ENCODE measurements around the gene PCDH9.
"Not testable (repeated sequence)": the region's sequence is repeated elsewhere in the genome, so short reads cannot be mapped to it uniquely, and the experiment has no call there.

The PCDH9 gene

DNA sequence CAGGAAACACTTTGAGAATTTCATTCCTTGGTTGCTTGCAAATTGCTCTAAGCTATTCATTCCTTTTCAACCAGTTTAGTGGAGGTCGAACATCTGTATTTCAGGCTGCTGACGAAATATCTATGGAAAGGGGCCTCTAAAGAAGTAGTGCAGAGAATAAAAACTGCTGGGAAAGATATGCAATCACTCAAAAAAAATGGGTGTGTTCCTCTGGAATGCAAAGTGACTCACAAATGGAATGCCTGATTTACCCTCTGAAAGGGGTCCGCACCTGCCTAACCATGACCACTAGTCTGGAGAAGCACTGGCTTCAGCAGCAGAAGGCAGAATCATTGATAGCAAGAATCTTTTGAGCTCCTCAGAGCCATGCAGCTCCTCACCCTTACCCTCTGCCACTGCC, 129.4 kb downstream of the PCDH9 start:
- no peak for DNase-seq
- in situ Hi-C loops (cut with MboI; ENCODE audit: low pct_unique_long_range_greater_than_20kb, low sequenced_read_pairs), result no loop called here

DNA sequence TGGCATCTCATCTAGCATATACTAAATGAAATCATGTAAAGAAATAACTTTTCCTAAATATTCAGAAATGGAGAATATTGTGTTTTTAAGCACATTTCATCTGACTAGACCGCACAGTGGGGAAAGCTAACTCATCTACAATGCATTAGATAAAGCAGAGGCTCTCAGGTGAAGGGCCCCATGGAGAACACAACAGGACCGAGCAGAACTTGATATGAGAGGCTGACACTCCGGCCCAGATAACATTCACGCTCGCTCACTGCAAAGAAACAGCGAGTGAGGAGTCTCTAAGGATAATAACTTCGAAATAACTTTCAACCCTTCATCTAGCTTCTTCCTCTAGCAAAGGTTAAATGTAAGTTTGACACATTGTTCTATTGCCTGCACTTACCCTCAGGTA, 130.6 kb downstream of the PCDH9 start:
- in situ Hi-C loops (cut with MboI; ENCODE audit: low pct_unique_long_range_greater_than_20kb, low sequenced_read_pairs), result no loop called here

DNA sequence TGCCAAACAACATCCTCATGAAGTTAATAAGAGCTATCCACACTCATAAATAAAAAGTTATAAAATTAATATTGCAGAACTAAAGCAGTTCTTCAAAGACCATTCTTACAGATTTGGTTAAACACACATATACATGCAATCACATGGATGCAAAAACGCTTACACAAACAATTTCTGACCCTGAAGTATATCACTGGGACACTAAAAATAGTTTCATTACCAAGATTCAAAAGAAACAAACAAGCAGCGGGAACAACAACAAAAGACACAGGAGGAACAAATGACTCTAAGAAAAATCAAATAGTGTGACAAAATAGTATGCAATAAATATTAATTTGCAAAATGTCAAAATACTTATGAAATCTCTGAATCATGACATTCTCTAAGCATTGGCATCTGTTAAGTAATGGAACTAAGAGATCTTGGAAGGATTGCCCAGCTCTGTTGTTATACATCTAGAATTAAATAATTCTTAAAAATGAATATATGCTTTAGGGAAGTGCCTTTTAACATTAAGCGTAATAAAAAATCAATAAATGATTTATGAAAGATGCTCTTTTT, 132.2 kb downstream of the PCDH9 start:
- DNase-seq, result no peak
- in situ Hi-C loops (cut with MboI; ENCODE audit: low pct_unique_long_range_greater_than_20kb, low sequenced_read_pairs), result no loop called here

More for the DNA sequence above, 130.6 kb downstream of the PCDH9 start:
- DNase-seq, result no peak

DNA sequence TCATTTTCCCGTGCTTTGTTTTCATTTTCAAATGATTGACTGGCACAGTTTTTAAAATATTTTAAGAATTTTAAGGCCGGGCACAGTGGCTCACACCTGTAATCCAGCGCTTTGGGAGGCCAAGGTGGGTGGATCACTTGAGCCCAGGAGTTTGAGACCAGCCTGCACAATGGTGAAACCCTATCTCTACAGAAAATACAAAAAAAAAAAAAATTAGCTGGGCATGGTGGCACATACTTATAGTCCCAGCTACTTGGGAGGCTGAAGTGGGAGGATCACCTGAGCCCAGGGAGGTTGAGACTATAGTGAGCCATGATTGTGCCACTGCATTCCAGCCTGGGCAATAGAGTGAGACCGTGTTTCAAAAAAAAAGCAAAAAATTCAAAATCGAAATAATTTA, 133.2 kb downstream of the PCDH9 start:
- in situ Hi-C loops (cut with MboI; ENCODE audit: low pct_unique_long_range_greater_than_20kb, low sequenced_read_pairs); DNase-seq: not testable (repeated sequence)

DNA sequence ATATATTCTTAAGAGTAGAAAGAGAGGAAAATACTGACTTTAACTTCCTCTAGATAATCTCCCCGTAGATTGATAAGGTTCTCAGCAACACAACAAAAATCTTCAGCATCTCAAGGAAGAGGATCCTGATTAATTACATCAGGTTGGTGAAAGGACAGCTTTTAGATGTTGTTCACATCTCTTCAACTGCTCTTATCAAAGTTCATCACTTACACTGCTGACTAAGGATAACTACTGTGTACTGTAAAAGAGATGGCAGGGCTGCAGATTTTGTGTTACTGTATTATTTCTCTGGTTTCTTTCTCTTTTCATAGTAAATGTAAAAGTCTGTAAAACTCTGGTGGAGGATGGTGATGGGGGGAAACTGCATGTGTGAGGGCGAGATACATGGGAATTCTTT, 133.7 kb downstream of the PCDH9 start:
- DNase-seq, result no peak
- in situ Hi-C loops (cut with MboI; ENCODE audit: low pct_unique_long_range_greater_than_20kb, low sequenced_read_pairs), result no loop called here

DNA sequence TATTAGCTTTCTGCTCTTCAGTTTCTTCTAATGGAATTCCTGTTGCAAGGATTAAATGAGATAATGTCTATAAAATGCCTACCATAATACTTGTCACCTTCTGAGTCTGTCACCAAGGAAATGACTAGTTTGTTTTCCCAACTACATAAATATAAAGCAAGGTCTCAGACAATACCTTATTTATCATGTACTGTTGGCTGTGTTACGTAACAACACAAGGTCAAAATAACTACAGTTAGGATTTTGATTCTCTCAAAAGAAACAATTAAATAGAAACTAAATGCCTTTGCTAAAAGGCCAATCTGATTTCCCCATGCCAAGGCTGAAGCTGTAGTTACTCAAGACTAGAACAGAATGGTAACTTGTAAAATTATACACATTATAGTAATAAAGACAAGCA, 134.5 kb downstream of the PCDH9 start:
- DNase-seq, result no peak
- in situ Hi-C loops (cut with MboI; ENCODE audit: low pct_unique_long_range_greater_than_20kb, low sequenced_read_pairs), result no loop called here

DNA sequence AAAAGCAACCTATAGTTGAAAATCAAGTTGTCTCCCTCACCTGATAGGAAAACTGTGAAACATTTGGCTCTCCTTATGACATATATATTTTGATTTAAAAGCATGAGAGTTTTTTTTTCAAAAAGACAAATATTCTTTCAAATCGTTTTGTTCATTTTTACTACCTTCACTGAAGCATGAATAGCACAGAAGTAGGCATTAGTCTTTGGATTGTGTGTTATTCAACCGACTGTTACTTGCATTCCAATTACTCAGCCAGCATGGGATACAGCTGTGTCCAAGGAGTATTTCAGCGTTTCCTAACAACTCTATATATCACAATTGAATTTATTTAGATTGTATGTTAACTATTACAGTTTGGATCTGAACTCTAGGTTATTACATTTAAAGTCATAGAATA, 135.2 kb downstream of the PCDH9 start:
- in situ Hi-C loops (cut with MboI; ENCODE audit: low pct_unique_long_range_greater_than_20kb, low sequenced_read_pairs), result no loop called here
- DNase-seq, result no peak

DNA sequence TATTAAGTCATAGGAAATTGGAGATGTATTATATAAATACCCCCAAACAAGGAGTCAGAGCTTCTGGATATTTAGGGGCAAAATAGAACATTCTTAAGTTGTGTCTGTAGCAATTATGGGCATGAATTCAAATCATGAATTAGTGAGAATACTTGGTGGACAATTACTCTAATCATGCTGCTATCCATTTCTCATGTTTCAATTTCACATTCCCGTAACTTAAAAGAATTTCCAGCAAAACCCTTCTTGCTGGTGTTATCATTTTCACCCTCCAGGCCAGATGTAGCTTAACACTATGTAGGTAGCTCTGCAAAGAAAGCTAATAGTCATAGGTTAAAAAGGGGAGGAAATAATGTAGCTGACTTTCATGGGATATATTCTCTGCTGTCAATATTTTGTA, 136.1 kb downstream of the PCDH9 start:
- no peak for DNase-seq
- in situ Hi-C loops (cut with MboI; ENCODE audit: low pct_unique_long_range_greater_than_20kb, low sequenced_read_pairs), result no loop called here

DNA sequence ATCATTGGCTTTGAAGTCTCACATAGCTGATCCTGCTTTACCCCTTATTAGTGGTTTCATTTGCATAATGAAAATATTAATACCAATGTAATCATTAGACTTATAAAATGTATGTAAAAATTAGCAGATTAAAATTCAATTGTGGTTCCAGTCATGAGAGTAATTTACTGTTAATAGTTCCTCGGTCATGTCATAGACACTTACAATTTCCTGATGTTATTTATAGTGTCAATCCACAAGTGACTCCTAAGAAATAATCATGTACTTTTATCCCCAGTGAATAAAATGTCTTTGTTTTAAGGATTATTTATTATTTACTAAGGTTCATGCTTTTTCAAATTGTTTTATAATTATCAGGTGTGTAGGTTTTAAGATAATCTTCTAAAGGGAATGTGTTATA, 138.5 kb downstream of the PCDH9 start:
- no peak for DNase-seq
- in situ Hi-C loops (cut with MboI; ENCODE audit: low pct_unique_long_range_greater_than_20kb, low sequenced_read_pairs), result no loop called here

DNA sequence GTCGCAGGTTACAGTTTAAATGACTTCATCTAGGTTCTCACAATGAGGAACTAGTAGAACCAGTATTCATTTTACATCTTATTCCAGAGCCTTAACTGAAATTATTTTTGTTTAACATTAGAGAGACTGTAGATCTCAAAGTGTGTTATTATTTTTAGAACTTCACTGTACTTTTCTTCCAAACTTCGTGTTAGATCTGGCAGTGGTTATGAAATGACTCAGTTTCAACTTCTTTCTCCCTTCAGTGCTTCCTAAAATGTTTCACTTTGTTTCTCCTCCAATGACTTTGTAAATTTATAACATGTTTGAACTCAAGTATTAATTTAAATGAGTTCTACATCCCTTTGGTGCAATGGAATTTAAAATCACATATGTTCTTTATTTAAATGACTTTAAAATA, 139.3 kb downstream of the PCDH9 start:
- no peak for DNase-seq
- in situ Hi-C loops (cut with MboI; ENCODE audit: low pct_unique_long_range_greater_than_20kb, low sequenced_read_pairs), result no loop called here

DNA sequence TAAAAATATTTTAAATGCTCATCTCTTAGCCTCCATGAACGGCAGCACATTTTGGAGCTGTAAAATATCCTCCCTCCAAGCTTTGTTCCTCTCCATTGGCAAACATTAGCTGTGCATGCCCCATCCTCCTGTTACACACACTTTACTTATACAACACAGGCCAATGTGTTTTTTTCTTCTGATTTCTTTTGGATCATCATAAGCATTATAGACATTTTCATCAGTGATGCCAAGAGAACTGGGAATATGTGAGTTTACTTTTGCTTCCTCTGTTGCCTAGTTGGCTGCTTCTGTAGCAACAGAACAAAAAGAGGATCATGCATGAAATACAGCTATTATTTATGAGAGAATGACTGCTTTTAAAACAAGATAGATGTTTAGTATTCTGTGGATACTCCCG, 142.6 kb downstream of the PCDH9 start:
- no peak for DNase-seq
- in situ Hi-C loops (cut with MboI; ENCODE audit: low pct_unique_long_range_greater_than_20kb, low sequenced_read_pairs), result no loop called here

DNA sequence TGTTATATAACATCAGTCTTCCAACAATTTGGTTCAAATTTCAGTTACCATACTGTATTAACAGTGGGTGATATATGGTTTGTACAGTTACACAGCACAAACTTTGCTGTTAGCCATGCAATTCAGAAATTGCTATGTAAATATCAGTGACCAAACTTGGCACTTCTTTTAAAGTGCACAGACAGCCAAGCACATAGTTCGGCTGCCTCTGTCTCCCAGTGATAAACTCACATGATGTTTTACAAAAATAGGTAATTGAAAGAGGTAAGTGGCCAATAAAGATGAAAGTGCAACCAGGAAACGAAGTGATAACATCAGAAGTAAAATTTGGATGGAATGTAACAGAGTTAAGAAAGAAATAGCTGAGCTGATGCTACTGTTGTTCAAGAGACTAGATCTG, 143.9 kb downstream of the PCDH9 start:
- in situ Hi-C loops (cut with MboI; ENCODE audit: low pct_unique_long_range_greater_than_20kb, low sequenced_read_pairs), result no loop called here
- no peak for DNase-seq

DNA sequence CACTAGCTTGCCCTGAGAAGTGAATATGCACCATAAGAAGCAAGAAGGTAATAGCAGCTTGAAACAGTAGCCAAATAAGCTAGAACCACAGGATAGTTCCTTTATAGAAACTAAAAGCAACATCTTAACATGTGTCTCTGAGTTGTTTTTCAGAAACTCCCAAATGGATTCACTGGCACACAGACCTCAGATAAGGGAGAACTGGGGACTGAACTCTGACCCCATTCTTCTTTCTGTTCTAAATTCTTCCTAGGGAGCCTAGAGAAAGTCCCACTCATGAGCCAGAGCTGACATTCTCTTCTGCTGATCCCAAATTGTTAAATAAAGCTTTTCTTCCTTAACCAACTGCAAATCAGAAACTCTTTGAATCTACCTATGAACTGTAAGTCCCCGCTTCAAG, 146.1 kb downstream of the PCDH9 start:
- in situ Hi-C loops (cut with MboI; ENCODE audit: low pct_unique_long_range_greater_than_20kb, low sequenced_read_pairs), result no loop called here
- DNase-seq, result no peak

DNA sequence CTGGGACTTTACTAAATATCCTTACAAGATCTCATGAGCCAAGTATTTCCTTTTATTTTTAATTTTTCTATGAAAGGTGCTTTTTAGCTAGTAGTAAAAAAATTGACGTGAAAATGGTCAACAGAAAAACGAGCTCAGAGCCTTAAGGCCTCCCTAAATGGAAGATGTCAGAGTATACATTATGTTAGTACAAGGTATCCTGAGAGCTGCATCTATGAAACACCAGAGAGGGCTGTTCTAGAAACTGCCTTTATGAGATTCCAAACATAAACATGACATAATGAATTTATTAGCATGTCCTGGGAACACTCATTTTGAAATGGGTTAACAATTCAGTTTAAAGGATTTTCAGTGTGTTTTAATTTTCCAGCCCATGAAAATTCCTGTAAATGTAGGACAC, 146.6 kb downstream of the PCDH9 start:
- no peak for DNase-seq
- in situ Hi-C loops (cut with MboI; ENCODE audit: low pct_unique_long_range_greater_than_20kb, low sequenced_read_pairs), result no loop called here

DNA sequence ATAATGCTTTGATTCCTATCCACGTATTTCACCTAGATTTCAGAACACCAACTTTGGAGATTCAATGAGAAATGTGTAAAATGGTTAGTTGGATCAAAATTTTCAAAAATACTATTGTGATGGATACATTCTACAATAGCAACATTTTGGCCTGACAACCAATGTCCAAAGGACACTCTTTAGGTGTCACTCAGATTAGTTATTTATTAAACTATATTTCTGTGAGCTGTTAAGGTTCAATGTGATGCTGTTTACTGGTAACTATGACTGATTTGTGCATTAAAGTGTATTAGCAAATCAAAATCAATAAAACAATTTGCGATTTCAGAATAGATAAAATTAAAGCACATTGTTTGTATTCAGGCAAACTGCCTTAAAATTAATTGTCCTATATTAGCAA, 149.8 kb downstream of the PCDH9 start:
- in situ Hi-C loops (cut with MboI; ENCODE audit: low pct_unique_long_range_greater_than_20kb, low sequenced_read_pairs), result no loop called here
- DNase-seq, result no peak

DNA sequence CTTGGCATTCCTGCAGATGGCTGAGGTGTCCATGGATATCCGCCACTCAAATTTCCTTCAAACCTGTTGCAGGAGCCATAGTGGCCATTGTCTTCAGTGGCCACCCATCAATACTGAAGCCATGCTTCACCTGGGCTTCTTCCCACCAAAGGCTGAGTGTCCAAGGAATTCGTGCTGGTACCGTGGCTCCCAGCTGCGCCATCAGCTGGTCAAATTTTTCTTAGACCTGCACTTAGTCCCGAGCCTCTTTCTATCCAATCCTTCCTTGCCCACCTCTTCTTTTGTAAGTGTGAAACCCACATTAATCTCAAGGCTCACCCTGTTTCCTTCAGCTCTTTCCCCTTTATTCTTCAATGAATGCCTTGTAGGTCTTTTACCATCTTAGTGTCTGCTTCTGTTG, 152.1 kb downstream of the PCDH9 start:
- in situ Hi-C loops (cut with MboI; ENCODE audit: low pct_unique_long_range_greater_than_20kb, low sequenced_read_pairs), result no loop called here

DNA sequence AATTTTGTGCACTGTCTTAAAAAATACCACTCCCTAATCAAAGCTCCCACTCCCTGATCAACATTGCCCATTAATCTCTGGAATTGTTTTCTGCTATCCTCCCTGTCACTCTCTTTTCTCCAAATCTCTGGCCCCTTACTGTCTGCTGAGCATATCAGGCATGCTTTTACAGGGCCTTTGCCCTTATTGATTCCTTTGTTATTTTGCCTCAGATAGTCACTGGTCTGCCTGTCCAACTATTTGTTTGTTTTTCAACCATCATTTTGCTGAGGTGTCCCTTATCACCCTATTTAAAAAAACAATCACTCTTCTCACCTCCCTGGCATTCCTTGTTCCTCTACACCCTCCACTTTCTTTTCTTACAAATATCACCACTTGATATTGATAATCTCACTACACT, 153.0 kb downstream of the PCDH9 start:
- in situ Hi-C loops (cut with MboI; ENCODE audit: low pct_unique_long_range_greater_than_20kb, low sequenced_read_pairs), result no loop called here
- DNase-seq, result no peak

More for the DNA sequence above, 152.1 kb downstream of the PCDH9 start:
- DNase-seq, result no peak

DNA sequence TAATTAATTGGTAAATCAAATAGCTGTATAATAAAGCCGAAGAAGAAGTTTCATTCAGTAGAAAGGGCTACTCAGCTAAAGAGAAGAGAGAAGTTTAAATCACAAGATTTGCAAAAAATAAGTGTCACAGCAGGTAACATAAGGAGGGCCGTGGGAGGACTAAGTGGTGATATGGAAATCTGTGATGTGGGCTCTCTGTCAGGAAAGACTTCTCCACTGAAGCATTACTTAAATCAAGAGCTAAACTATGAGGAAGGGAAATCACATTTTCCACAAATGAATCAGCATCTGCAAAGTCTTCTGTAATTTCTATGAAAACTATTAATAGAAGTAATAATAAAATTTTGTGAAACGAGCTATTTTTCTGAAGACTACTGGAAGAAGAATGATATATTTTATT, 153.8 kb downstream of the PCDH9 start:
- DNase-seq, result no peak
- in situ Hi-C loops (cut with MboI; ENCODE audit: low pct_unique_long_range_greater_than_20kb, low sequenced_read_pairs), result no loop called here

DNA sequence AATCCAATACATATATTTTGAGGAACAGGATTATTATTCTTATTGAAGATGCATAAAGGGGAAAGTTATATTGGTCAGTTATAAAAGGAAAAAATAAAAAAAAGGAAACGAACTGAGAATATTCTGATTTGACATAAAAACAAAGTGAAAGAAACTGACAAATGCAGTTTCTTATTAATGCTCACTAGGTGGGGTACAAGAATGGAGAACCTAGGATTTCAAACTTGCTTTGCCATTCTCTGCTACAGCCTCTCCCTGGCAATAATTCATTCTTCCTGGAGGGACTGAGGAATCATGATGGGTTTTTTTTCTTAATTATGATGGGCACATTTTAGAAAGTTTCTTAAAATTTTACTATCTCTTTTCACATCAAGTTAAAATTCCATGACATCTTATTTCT, 154.9 kb downstream of the PCDH9 start:
- DNase-seq, result no peak
- in situ Hi-C loops (cut with MboI; ENCODE audit: low pct_unique_long_range_greater_than_20kb, low sequenced_read_pairs), result no loop called here

DNA sequence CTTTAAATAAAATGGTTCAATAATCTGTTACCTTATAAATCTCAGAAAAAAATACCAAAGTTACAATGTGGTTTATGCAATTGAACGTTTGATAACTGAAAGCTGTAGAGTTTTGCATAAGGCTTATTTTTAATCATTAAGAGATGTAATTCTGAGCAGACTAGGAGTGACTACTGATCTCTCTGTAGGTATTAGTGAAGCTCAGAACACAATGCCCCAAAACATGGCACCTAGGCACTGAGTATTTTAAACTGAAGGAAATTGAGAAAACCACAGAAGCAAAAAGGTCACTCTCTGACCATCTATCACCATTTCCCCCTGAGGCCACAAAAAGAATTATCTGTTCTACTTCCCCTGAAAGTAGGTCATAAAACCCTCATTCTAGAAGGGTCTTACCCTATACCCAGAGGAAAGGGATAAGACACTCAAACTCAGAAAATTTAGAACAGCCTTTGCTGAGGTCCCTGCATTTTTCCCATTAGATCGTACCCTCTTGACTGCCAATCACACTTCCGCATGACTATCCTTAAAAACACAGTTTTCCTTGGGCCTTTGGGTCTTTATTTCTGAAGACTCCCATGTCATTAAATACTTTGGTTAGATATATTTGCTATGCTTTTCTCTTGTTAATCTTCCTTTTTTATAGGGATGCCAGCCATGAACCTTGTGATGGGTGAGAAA, 158.1 kb downstream of the PCDH9 start:
- in situ Hi-C loops (cut with MboI; ENCODE audit: low pct_unique_long_range_greater_than_20kb, low sequenced_read_pairs), result no loop called here
- peak; percentile 1 for DNase-seq

DNA sequence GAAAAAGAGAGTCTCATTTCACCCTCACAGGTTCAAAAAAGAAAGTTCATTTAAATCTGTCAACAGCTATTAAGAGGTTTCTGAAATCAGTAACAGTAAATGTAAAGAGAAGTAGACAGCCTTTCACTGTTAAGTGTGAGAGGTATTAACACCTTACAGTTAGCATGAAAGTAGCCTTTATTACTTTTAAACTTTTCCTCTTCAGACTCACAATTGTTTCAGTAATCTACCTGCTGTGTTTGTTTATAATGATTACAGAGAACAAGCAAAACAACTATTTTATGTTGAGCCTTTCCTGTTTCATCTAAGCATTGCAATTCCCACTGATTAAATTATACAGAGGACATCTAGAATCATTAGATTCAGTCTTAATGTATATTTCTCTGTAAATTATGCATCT, 159.8 kb downstream of the PCDH9 start:
- no peak for DNase-seq
- in situ Hi-C loops (cut with MboI; ENCODE audit: low pct_unique_long_range_greater_than_20kb, low sequenced_read_pairs), result no loop called here
